HG02840 (cell line): ENCODE results near the gene TNXB.
A peak's percentile ranks its signal among the peaks of the same experiment; 100 is the strongest.
"Not testable (repeated sequence)": the region's sequence is repeated elsewhere in the genome, so short reads cannot be mapped to it uniquely, and the experiment has no call there.

ENCODE experiments used
- ATAC-seq: cut with Tn5 transposase; IDR thresholded peaks from one replicate; pipeline ENCODE4 v1.9.1; 2021; ENCODE audit warnings: mild to moderate bottlenecking, moderate library complexity, moderate number of reproducible peaks; ENCODE audit not compliant: unreplicated experiment, low FRiP score

TNXB gene

GRCh38 chr6:32146287-32146686 lies 37.1 kb upstream of the TNXB start:
- ATAC-seq = no peak

DNA sequence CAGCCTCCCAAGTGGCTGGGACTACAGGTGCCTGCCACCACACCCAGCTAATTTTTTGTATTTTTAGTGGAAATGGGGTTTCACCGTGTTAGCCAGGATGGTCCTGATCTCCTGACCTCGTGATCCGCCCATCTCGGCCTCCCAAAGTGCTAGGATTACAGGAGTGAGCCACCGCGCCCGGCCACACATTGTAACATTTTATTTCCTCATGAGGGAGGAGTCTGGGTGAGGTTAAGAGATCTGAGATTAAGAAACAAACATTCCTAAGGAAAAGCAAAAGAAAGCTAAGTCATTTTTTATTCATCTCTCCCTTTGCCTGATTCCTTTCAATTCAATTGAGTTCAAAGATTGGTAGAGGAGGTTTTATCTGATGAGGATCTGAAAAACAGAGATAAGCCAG lies 35.1 kb upstream of the TNXB start:
- ATAC-seq = not testable (repeated sequence)

- ATAC-seq = no peak
Observed at GRCh38 chr6:32140420-32141046, 31.4 kb upstream of the TNXB start.

DNA sequence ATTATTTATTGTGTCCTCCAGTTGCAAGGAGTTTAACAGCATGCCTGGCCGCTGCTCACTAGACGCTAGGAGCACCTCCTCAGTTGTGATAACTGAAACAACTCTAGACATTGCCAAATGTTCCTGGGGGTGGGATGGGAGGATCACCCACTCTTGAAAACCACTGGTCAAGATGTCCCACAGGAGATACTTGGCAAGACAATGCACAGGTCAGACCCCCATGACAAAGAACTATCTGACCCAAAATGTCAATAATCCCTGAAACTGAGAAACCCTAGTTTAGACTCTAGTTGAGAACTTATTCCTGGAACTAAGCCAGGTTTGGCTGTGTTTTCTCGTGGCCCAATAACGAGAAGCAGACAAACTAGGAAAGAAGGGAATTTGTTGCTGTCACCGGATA lies 30.5 kb upstream of the TNXB start:
- no peak for ATAC-seq

GRCh38 chr6:32137454-32137853 lies 28.3 kb upstream of the TNXB start:
- no peak for ATAC-seq

DNA sequence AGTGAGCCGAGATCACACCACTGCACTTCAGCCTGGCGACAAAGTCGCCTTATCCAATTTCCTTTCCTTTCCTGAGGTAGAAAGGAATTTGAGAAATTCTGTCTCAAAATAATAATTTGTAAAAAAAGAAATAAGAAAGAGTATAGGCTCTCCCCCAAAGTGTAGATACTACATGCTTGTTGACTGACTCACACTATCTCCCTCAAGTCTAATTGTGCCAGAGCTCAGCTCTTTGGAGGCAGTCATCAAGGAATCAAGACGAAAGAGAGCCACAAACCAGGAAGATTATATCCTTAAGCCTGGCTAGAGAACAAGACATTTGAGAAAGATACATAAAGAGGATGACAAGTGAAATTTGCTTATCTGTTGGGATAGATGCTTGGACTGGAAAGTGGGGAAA lies 24.6 kb upstream of the TNXB start:
- no peak for ATAC-seq

DNA sequence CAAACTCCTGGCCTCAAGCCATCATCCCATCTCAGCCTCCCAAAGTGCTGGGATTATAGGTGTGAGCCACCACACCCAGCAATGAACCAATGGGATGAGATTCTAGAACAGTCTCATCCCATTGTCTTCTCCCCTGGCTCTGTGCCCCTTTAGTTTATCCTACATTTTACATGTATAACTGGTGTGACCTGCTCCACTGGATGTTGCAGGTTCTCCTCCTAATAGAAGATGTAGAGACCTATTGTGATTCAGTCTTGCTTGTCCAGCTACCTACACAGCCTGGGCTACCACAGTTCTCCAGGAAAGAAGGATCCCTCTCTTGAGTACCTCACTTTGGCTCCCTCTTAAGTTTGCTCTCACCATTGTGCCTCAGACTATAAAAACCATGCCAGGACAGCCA lies 23.0 kb upstream of the TNXB start:
- no peak for ATAC-seq

DNA sequence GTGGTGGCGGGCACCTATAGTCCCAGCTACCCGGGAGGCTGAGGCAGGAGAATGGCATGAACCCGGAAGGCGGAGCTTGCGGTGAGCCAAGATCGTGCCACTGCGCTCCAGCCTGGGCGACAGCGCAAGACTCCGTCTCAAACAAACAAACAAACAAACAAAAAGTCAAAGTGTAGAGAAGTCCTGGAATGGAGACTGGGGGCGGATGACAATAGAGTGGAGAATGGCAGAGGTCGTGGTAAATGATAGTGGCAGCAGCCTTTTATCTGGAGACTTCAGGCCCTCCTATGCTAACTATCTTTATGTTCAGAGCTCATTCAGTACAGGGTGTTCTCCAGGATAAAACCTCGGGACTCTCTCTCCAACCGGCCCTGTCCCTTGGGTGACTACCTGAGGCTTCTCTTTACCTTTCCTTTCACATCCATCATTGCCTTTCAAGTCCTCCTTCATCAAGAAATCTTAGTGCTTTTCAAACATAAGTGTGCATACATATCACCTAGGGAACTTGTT lies 22.4 kb upstream of the TNXB start:
- no peak for ATAC-seq

DNA sequence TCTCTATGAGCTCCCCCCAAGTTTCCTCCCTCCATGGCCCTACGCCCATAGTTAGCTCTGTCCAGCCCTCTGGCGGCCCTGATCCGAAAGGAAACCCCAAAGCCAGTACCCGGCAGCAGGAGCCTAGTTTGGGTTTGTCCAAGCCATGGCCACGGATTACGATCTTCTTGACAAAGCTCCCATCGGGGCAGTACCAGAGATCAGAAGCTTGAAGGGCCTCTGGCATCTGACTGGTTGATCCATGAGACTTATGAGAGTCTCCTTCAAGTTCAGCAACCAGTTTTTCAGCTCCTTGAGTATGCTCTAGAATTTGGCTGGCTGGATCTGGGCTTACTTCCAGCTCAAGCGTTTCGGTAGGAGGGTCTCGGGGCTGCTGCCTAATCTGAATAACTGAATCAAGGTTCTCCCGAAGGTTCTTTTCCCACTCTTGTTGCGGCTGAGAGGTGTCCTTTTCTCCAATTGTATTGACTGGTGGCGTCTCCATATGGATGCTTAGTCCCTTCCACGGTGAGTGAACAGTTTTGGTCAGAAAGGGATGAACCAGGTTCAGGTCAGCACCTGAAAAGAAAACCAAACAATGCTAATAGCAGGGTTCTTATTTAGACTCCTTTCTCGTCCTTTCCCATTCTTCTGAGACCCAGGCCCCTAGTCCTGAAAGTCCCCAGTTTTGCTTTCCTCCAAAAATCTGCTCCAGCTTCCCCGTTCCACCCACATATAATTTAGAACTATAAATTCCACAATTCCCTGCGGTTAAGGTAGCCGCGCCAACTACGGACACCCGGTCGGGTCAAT lies 20.4 kb upstream of the TNXB start:
- ATAC-seq = peak; percentile 10

DNA sequence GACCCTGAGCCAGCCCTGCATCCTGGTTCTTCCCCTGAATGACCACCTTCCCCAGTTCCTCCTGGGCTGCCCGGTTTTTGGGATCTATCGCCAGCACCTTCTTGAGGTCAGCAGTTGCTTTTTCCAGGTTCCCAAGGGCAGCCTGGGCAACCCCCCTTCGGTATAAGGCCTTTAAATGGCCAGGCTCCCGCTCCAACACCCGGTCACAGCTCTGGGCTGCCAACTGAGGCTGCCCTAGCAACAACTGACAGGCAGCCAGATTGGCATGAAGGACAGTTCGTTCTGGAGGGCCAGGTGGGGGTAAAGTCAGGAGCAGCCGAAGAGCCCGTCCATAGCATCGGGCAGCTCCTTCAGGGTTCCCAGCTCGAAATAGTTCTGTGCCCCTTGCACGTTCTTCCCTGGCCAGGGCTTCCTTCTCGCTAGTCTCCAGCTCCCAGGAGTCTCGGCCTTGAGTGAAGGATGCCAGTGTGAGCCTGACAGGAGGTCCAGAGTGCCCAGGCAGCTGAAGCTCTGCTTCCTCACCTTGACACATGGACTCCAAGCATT lies 19.7 kb upstream of the TNXB start:
- no peak for ATAC-seq

DNA sequence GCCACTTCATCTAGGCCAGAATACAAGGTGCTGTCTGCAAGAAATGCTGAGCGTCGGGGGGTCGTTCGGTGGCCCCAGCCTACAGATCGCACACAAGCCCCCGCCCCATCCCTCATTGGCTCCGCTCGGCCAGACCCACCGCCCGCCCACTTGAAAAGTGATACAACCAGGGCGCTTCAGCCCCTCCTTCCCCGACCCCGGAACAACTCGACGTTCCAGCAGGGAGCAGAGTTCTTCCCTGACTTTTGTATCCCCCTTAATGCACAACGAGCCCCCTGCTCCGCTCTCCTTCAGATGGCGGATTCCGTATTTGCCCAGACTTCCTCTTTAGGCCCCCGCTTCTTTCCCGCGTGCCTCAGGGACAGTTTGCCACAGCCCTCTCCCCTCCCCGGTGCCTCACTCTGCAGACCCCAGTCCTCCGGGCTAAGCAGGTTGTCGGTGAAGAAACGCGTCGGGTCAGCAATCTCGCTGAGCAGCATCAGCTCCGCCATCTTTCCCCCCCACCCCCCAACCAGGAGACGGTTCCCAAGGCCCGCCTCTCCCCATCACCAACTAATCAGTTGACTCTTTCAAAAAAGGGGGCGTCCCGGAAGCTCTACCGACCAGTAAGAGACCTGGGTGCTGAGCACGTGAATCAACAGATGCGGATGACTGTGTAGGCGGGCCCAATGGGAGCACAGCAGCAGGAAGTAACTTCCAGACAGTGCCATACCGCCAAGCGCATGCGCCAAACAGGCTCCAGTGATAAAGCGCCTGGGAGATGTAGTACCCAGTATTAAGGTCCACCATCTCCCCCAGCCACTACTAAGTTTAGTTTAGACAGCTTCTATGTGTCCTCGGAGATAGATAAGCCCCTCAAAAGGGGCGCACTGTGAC lies 18.8 kb upstream of the TNXB start, which contains the start of gene ATF6B:
Gene ATF6B (minus strand): TSS at position 530 of the 876 bp plus-strand sequence. CDS start 39 bp downstream, at position 491.
- ATAC-seq = peak; percentile 80

- ATAC-seq = no peak
Observed at GRCh38 chr6:32127409-32127716, 18.2 kb upstream of the TNXB start.

DNA sequence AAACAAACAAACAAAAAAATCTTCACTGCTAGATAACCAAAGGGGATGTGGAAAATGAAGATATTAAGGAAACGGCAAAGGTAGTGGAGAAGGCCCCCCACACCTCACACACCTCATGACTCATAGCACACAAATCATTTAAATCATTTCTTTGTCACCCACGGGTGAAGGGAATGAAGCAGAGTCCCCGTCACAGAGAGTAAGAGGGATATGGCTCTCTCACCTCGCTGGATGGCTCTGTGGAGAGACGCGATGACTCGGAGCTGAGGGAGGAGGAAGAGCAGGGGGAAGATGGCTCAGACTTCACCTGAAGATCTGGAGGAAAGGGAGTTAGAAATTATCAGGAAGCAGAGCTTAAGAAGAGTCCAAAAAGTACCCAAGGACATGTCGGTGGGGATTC lies 17.7 kb upstream of the TNXB start:
- no peak for ATAC-seq

DNA sequence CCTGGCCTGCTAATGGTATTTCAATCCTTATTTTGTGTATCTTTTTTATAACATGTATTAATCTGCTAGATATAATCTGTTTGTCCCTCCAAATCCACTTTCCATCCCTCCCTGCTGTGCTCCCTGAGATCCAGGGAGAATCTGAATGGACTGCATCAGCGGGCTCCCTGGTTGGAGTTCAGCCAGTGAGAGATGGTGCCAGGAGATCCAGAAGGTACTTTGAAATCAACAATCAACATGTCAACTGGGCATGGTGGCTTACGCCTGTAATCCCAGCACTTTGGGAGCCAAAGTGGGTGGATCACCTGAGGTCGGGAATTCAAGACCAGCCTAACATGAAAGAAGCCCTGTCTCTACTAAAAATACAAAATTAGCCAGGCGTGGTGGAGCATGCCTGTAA lies 14.5 kb upstream of the TNXB start:
- ATAC-seq = no peak

DNA sequence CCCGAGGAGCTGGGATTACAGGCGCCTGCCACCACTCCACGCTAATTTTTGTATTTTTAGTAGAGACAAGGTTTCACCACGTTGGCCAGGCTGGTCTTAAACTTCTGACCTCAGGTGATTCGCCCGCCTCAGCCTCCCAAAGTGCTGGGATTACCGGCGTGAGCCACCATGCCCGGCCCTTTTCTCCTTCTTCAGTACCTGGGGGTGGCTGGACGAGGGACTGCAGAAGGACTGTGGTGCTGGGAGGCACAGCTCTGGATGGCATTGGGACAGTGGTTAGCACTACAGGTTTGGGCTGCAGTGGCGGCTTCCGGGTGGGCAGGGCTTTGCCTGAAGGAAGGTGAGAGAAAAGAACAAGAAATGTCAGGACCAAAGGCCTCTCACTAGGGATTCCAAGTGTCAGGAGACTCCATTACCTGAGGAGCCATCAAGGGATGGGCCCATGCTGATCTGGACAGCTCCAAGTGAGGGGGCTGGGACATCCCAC lies 11.5 kb upstream of the TNXB start:
- ATAC-seq = no peak

DNA sequence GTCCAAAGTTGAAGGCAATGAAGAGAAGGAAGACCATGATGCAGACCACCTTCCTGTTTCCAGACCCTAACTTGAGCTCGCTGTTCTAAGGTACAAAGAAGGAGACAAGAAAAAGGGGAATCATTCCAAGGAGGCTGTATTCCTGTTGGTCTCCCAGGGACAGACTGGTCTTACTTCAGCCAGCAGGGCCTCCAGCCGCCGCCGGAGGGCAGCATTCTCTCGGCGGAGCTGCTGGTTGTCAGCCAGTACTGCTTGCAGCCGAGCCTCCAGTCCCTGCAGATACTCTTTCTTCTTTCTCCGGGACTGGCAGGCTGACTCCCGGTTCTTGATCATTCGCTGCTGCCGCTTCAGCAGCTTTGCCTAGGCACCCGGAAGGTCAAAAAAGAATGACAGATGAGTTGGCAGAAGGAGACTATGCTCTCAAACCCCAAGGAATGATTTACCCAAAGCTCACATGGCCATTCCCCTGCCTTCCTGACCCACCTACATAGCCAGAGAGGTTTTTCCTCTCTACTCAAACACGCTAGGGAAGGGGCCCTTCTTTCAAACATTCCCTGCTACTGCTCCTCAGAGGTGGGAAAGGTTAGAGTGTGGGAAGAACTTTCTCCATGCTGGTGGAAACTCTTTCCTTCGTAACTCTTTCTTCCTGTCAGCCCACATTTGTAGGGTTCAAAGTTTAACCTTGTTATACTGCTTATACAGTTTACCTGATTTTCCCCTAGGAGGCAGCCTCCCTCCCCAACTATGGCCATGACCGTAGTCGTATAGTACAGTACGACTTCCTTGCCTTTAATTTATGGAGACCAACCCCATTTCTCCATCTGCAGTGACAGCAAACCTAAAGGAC lies 9.9 kb upstream of the TNXB start:
- ATAC-seq = no peak

DNA sequence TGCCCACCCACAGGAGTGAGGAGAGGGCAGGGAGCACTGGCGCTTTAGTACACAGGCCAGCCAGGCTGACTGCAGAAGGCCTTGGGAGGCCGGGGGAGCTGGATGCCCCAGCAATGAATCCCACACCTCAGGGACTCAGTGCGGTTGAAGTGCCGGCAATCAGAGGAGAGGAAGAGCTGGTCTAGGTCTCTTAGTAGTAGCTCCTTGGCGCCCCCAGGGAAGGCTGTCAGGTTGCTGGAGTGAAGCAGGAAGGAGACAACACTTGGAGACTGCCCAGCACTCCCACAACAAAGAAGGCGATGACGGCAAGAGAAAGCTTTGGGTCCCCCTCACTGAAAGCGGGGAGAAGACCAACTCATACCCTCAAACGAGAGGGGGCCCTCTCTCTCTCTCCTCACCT lies 8.3 kb upstream of the TNXB start:
- ATAC-seq = no peak

DNA sequence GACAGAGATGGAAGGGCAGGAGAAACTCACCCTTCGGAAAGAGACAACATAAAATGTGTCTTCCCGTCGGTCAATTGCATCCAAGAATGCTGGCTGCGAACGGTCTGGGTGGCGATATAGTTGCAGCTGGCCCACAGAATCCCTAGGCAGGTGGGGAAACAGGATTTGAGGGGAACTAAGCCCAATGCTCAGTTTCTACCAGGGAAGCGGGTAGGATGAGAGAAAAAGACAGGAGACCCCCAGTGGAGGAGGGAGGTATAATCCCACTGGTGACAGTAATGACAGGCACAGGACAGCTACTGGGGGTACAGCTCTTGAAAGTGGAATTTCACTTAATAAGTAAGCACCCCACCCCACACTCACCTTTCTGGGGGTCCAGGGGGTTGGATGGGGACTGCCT lies 7.5 kb upstream of the TNXB start:
- no peak for ATAC-seq

DNA sequence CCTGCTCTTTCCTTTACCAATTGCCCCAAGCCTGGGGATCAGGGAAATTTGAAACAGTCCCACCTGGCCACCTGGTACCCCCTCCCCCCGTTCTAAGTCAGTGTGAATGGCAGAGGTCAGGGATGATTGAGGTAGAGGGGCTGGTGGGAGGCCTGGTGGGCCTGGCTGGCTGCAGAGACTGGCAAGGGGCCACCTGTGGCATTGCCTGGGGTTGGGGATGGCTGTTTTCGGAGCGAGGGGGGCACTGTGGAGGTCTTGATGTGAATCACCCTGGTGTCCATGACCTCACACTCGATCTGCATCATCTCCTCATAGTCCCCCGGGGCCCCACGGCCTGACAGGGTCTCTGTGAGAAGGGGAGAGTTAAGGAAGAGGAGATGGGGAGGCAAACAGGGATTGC lies 6.5 kb upstream of the TNXB start:
- no peak for ATAC-seq

DNA sequence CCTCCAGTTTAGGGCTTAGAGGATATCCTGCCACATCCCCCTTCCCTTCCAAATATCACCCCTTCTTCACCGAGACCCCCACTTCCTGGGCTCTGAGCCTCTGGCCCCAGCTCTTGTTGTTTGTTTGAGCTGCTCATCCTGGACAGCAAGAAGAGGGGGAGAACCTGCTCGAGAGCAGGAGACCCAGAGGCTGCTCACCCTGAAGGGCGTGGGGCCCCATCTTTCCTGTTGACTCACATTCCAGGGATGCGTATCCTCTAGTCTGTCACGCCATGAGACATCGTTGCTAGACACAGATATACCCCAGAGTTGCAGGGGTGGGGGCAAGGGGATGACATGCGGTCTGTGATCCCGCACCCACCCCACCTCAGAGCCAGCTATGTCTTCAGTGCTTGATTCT lies 5.7 kb upstream of the TNXB start:
- ATAC-seq = no peak
